HEK293 (cell line): Measurements from ENCODE around the gene CELA1.

Experiments
- CTCF ChIA-PET: fragments of 350-600 bp; formaldehyde crosslinking; extraction: SDS; loops from one replicate; lab custom pipeline; 2021; ENCODE audit warnings: antibody characterized with exemption; lab: Yijun Ruan, JAX
- POLR2A ChIA-PET: fragments of 300-600 bp; formaldehyde crosslinking; extraction: SDS; loops from one replicate; lab custom pipeline; 2020; ENCODE audit warnings: antibody characterized with exemption, inconsistent platforms; lab: Yijun Ruan, JAX
- H3K27ac ChIP-seq: fragments of 200-500 bp; sonication (Bioruptor generic); 2 replicates; pipeline ENCODE4 v1.5.1; 2014; ENCODE audit warnings: low read depth, low read length, control low read depth, inconsistent platforms; ENCODE audit errors: extremely low read depth
- H3K36me3 ChIP-seq, 2 experiments: fragments of 200-500 bp in 1 of 2; sonication (Bioruptor generic) in 1 of 2; 1 replicate in 1 of 2; 2 replicates in 1 of 2; pipeline ENCODE4 v1.5.1; 2014 to 2017; ENCODE audit warnings: inconsistent platforms in 2 of 2, low read length in 2 of 2; ENCODE audit not compliant: control insufficient read depth in 2 of 2, insufficient read depth in 1 of 2
- H3K4me1 ChIP-seq: fragments of 200-500 bp; sonication (Bioruptor generic); 2 replicates; pipeline ENCODE4 v1.5.1; 2014; ENCODE audit warnings: mild to moderate bottlenecking, low read length, inconsistent platforms; ENCODE audit not compliant: control insufficient read depth, insufficient read depth
- H3K4me3 ChIP-seq: 2 replicates; pipeline ENCODE4 v1.5.1; 2011; ENCODE audit warnings: low read depth, mild to moderate bottlenecking, control low read depth, low read length, moderate library complexity
- H3K9me3 ChIP-seq: fragments of 200-500 bp; sonication (Bioruptor generic); 2 replicates; pipeline ENCODE4 v1.5.1; 2014; ENCODE audit warnings: low read depth, low read length, inconsistent platforms; ENCODE audit not compliant: control insufficient read depth, insufficient read depth
- GLIS1 ChIP-seq: fragments of 450-650 bp; formaldehyde crosslinking; IDR thresholded peaks from 2 replicates; pipeline ENCODE4 v1.5.1; 2016; ENCODE audit warnings: missing biosample characterization, missing genetic modification characterization
- GLIS2 ChIP-seq: fragments of 450-650 bp; formaldehyde crosslinking; IDR thresholded peaks from 2 replicates; pipeline ENCODE4 v1.5.1; 2016; ENCODE audit warnings: missing biosample characterization, missing genetic modification characterization
- SP7 ChIP-seq: fragments of 450-650 bp; formaldehyde crosslinking; IDR thresholded peaks from 2 replicates; pipeline ENCODE4 v1.5.1; 2016; ENCODE audit warnings: missing biosample characterization, missing genetic modification characterization
- ZFP69B ChIP-seq: fragments of 450-650 bp; formaldehyde crosslinking; IDR thresholded peaks from 2 replicates; pipeline ENCODE4 v1.5.1; 2016; ENCODE audit warnings: missing biosample characterization, missing genetic modification characterization
- ZIC2 ChIP-seq: fragments of 450-650 bp; formaldehyde crosslinking; IDR thresholded peaks from 2 replicates; pipeline ENCODE4 v1.5.1; 2016; ENCODE audit warnings: missing biosample characterization, missing genetic modification characterization
- ZNF138 ChIP-seq: fragments of 450-650 bp; formaldehyde crosslinking; IDR thresholded peaks from 2 replicates; pipeline ENCODE4 v1.5.1; 2016; ENCODE audit warnings: missing biosample characterization, missing genetic modification characterization, borderline replicate concordance
- ZNF2 ChIP-seq: fragments of 450-650 bp; formaldehyde crosslinking; IDR thresholded peaks from 2 replicates; pipeline ENCODE4 v1.5.1; 2016; ENCODE audit warnings: missing biosample characterization, missing genetic modification characterization
- ZNF214 ChIP-seq: fragments of 450-650 bp; formaldehyde crosslinking; IDR thresholded peaks from 2 replicates; pipeline ENCODE4 v1.5.1; 2017; ENCODE audit warnings: missing biosample characterization, mild to moderate bottlenecking, missing genetic modification characterization, borderline replicate concordance
- ZNF311 ChIP-seq: fragments of 450-650 bp; formaldehyde crosslinking; IDR thresholded peaks from 2 replicates; pipeline ENCODE4 v1.5.1; 2017; ENCODE audit warnings: missing biosample characterization, missing genetic modification characterization, borderline replicate concordance
- ZNF324 ChIP-seq: fragments of 450-650 bp; formaldehyde crosslinking; IDR thresholded peaks from 2 replicates; pipeline ENCODE4 v1.5.1; 2016; ENCODE audit warnings: missing biosample characterization, missing genetic modification characterization
- ZNF600 ChIP-seq: fragments of 450-650 bp; formaldehyde crosslinking; IDR thresholded peaks from 2 replicates; pipeline ENCODE4 v1.5.1; 2016; ENCODE audit warnings: missing biosample characterization, missing genetic modification characterization
- ZNF610 ChIP-seq: fragments of 450-650 bp; formaldehyde crosslinking; IDR thresholded peaks from 2 replicates; pipeline ENCODE4 v1.5.1; 2016; ENCODE audit warnings: missing biosample characterization, missing genetic modification characterization, borderline replicate concordance
- ZNF626 ChIP-seq: fragments of 450-650 bp; sonication (Bioruptor Pico); formaldehyde crosslinking; IDR thresholded peaks from 2 replicates; pipeline ENCODE4 v1.5.1; 2018; ENCODE audit warnings: missing biosample characterization, missing genetic modification characterization, inconsistent platforms
- ZNF654 ChIP-seq: fragments of 450-650 bp; formaldehyde crosslinking; IDR thresholded peaks from 2 replicates; pipeline ENCODE4 v1.5.1; 2016; ENCODE audit warnings: low read depth, missing biosample characterization, missing genetic modification characterization
- ZNF664 ChIP-seq: fragments of 450-650 bp; formaldehyde crosslinking; IDR thresholded peaks from 2 replicates; pipeline ENCODE4 v1.5.1; 2016; ENCODE audit warnings: missing biosample characterization, missing genetic modification characterization
- ZSCAN16 ChIP-seq: fragments of 450-650 bp; formaldehyde crosslinking; IDR thresholded peaks from 2 replicates; pipeline ENCODE4 v1.5.1; 2016; ENCODE audit warnings: missing biosample characterization, missing genetic modification characterization
- ZSCAN30 ChIP-seq: fragments of 450-650 bp; IDR thresholded peaks from 2 replicates; pipeline ENCODE4 v1.5.1; 2018; ENCODE audit warnings: missing biosample characterization, mild to moderate bottlenecking, missing genetic modification characterization, moderate library complexity
- TF ChIP-seq, protein P1 (sequence below): fragments of 450-650 bp; formaldehyde crosslinking; IDR thresholded peaks from 2 replicates; pipeline ENCODE4 v1.5.1; 2016; ENCODE audit warnings: missing biosample characterization, missing genetic modification characterization
- TF ChIP-seq, protein P2 (sequence below): fragments of 450-650 bp; IDR thresholded peaks from 2 replicates; pipeline ENCODE4 v1.5.1; 2018; ENCODE audit warnings: missing biosample characterization, mild to moderate bottlenecking, missing genetic modification characterization
- TF ChIP-seq, protein P3 (sequence below): IDR thresholded peaks from 2 replicates; pipeline ENCODE4 v1.6.1; 2011; ENCODE audit warnings: mild to moderate bottlenecking, low read depth, low read length, borderline replicate concordance
- TF ChIP-seq, protein P4 (sequence below): fragments of 450-650 bp; formaldehyde crosslinking; IDR thresholded peaks from 2 replicates; pipeline ENCODE4 v1.5.1; 2016; ENCODE audit warnings: missing biosample characterization, missing genetic modification characterization, low read depth
- TF ChIP-seq, protein P5 (sequence below): fragments of 450-650 bp; formaldehyde crosslinking; IDR thresholded peaks from 2 replicates; pipeline ENCODE4 v1.5.1; 2016; ENCODE audit warnings: missing biosample characterization, missing genetic modification characterization
- TF ChIP-seq, protein P6 (sequence below): fragments of 450-650 bp; formaldehyde crosslinking; IDR thresholded peaks from 2 replicates; pipeline ENCODE4 v1.5.1; 2016; ENCODE audit warnings: missing biosample characterization, missing genetic modification characterization
- TF ChIP-seq, protein P7 (sequence below): fragments of 450-650 bp; formaldehyde crosslinking; IDR thresholded peaks from 2 replicates; pipeline ENCODE4 v1.5.0; 2017; ENCODE audit warnings: missing biosample characterization, missing genetic modification characterization, borderline replicate concordance

CELA1 gene

DNA sequence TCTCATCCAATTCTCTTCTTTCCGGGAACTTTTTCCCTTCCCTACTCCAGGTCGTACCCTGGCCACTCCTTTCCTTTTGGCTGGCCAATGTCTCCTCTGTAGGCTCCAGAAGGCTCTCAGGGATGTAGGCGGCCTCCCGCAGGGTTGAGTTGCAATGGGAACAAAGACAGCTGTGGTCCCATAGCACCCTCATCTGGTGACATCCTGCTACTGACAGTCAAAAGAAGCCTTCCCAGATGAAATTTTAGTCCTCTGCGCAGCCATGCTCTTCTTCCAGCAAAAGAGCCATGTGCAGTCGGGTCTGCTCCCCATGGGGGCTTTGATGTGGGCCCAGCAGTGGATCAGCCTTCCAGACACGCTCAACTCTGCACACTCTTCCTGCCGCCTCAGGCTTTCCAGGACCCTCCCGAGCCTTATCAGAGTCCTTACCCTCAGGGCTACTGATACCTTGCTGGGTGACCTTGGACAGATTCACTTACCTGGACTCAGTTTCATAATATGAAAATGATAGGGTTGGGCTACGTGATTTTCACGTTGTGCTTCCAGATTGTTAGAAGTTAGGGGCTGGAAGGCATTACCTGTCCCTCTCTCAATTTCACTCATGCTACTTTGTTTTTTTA lies 5.5 kb upstream of the CELA1 start:
- POLR2A ChIA-PET = no interaction called here
- CTCF ChIA-PET = interaction anchor here (0.6 to 4.0 kb wide), 16 partner anchors 9 to 586 kb away, joined by 3 to 40 read pairs (median 4); partner anchors contain the start of gene SMAGP
- no peak overlapping the region for H3K4me3 ChIP-seq
- peaks cover 0 to 3% of the 10 kb centered on the region in 2 experiments; a peak in 1 of 3 replicates for H3K36me3 ChIP-seq
- H3K27ac ChIP-seq = no peak overlapping the region
- no peaks in the 10 kb centered on the region for H3K9me3 ChIP-seq
- H3K4me1 ChIP-seq = no peaks in the 10 kb centered on the region; the same call in 1 of the 2 replicates
- TF ChIP-seq ZIC2 (tag by site-specific recombination) = peak; percentile 79
- TF ChIP-seq, protein P1, sequence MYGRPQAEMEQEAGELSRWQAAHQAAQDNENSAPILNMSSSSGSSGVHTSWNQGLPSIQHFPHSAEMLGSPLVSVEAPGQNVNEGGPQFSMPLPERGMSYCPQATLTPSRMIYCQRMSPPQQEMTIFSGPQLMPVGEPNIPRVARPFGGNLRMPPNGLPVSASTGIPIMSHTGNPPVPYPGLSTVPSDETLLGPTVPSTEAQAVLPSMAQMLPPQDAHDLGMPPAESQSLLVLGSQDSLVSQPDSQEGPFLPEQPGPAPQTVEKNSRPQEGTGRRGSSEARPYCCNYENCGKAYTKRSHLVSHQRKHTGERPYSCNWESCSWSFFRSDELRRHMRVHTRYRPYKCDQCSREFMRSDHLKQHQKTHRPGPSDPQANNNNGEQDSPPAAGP (tag by site-specific recombination) = no peak
- no peak for TF ChIP-seq ZNF214
- no peak for TF ChIP-seq ZSCAN16 (tag by site-specific recombination)
- TF ChIP-seq ZFP69B (tag by site-specific recombination) = no peak
- TF ChIP-seq, protein P2, sequence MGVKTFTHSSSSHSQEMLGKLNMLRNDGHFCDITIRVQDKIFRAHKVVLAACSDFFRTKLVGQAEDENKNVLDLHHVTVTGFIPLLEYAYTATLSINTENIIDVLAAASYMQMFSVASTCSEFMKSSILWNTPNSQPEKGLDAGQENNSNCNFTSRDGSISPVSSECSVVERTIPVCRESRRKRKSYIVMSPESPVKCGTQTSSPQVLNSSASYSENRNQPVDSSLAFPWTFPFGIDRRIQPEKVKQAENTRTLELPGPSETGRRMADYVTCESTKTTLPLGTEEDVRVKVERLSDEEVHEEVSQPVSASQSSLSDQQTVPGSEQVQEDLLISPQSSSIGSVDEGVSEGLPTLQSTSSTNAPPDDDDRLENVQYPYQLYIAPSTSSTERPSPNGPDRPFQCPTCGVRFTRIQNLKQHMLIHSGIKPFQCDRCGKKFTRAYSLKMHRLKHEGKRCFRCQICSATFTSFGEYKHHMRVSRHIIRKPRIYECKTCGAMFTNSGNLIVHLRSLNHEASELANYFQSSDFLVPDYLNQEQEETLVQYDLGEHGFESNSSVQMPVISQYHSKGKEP = peak; percentile 71
- peak; percentile 83 for TF ChIP-seq ZNF654
- TF ChIP-seq GLIS1 = peak; percentile 84
- TF ChIP-seq, protein P3, sequence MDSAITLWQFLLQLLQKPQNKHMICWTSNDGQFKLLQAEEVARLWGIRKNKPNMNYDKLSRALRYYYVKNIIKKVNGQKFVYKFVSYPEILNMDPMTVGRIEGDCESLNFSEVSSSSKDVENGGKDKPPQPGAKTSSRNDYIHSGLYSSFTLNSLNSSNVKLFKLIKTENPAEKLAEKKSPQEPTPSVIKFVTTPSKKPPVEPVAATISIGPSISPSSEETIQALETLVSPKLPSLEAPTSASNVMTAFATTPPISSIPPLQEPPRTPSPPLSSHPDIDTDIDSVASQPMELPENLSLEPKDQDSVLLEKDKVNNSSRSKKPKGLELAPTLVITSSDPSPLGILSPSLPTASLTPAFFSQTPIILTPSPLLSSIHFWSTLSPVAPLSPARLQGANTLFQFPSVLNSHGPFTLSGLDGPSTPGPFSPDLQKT = no peak
- TF ChIP-seq ZNF311 (tag by site-specific recombination) = no peak
- TF ChIP-seq, protein P4, sequence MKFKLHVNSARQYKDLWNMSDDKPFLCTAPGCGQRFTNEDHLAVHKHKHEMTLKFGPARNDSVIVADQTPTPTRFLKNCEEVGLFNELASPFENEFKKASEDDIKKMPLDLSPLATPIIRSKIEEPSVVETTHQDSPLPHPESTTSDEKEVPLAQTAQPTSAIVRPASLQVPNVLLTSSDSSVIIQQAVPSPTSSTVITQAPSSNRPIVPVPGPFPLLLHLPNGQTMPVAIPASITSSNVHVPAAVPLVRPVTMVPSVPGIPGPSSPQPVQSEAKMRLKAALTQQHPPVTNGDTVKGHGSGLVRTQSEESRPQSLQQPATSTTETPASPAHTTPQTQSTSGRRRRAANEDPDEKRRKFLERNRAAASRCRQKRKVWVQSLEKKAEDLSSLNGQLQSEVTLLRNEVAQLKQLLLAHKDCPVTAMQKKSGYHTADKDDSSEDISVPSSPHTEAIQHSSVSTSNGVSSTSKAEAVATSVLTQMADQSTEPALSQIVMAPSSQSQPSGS = no peak
- TF ChIP-seq ZNF138 = no peak
- TF ChIP-seq, protein P5, sequence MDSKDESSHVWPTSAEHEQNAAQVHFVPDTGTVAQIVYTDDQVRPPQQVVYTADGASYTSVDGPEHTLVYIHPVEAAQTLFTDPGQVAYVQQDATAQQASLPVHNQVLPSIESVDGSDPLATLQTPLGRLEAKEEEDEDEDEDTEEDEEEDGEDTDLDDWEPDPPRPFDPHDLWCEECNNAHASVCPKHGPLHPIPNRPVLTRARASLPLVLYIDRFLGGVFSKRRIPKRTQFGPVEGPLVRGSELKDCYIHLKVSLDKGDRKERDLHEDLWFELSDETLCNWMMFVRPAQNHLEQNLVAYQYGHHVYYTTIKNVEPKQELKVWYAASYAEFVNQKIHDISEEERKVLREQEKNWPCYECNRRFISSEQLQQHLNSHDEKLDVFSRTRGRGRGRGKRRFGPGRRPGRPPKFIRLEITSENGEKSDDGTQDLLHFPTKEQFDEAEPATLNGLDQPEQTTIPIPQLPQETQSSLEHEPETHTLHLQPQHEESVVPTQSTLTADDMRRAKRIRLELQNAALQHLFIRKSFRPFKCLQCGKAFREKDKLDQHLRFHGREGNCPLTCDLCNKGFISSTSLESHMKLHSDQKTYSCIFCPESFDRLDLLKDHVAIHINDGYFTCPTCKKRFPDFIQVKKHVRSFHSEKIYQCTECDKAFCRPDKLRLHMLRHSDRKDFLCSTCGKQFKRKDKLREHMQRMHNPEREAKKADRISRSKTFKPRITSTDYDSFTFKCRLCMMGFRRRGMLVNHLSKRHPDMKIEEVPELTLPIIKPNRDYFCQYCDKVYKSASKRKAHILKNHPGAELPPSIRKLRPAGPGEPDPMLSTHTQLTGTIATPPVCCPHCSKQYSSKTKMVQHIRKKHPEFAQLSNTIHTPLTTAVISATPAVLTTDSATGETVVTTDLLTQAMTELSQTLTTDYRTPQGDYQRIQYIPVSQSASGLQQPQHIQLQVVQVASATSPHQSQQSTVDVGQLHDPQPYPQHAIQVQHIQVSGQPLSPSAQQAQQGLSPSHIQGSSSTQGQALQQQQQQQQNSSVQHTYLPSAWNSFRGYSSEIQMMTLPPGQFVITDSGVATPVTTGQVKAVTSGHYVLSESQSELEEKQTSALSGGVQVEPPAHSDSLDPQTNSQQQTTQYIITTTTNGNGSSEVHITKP (tag by site-specific recombination) = no peak
- no peak for TF ChIP-seq ZNF324 (tag by site-specific recombination)
- no peak for TF ChIP-seq ZNF600
- TF ChIP-seq GLIS2 (tag by site-specific recombination) = peak; percentile 32; the same call in 1 of the 2 replicates
- TF ChIP-seq ZNF610 (tag by site-specific recombination) = no peak
- no peak for TF ChIP-seq ZNF626 (tag by site-specific recombination)
- peak; percentile 92 for TF ChIP-seq ZSCAN30 (tag by site-specific recombination)
- TF ChIP-seq, protein P6, sequence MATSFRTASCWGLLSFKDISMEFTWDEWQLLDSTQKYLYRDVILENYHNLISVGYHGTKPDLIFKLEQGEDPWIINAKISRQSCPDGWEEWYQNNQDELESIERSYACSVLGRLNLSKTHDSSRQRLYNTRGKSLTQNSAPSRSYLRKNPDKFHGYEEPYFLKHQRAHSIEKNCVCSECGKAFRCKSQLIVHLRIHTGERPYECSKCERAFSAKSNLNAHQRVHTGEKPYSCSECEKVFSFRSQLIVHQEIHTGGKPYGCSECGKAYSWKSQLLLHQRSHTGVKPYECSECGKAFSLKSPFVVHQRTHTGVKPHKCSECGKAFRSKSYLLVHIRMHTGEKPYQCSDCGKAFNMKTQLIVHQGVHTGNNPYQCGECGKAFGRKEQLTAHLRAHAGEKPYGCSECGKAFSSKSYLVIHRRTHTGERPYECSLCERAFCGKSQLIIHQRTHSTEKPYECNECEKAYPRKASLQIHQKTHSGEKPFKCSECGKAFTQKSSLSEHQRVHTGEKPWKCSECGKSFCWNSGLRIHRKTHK (tag by site-specific recombination) = no peak
- TF ChIP-seq ZNF2 (tag by site-specific recombination) = 0 out of 2 replicates have a peak, but pooled peaks have one; percentile 49
- TF ChIP-seq, protein P7, sequence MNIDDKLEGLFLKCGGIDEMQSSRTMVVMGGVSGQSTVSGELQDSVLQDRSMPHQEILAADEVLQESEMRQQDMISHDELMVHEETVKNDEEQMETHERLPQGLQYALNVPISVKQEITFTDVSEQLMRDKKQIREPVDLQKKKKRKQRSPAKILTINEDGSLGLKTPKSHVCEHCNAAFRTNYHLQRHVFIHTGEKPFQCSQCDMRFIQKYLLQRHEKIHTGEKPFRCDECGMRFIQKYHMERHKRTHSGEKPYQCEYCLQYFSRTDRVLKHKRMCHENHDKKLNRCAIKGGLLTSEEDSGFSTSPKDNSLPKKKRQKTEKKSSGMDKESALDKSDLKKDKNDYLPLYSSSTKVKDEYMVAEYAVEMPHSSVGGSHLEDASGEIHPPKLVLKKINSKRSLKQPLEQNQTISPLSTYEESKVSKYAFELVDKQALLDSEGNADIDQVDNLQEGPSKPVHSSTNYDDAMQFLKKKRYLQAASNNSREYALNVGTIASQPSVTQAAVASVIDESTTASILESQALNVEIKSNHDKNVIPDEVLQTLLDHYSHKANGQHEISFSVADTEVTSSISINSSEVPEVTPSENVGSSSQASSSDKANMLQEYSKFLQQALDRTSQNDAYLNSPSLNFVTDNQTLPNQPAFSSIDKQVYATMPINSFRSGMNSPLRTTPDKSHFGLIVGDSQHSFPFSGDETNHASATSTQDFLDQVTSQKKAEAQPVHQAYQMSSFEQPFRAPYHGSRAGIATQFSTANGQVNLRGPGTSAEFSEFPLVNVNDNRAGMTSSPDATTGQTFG (tag by site-specific recombination) = no peak
- no peak for TF ChIP-seq SP7 (tag by site-specific recombination)
- no peak for TF ChIP-seq ZNF664 (tag by site-specific recombination)
